HG03460 (cell line): Measurements from ENCODE around the gene GRK1.

Source experiments
- ATAC-seq: cut with Tn5 transposase; IDR thresholded peaks from one replicate; pipeline ENCODE4 v1.9.1; 2021; ENCODE audit not compliant: unreplicated experiment

Gene GRK1

GRCh38 chr13:113726961-113727411 lies 60.0 kb downstream of the GRK1 start:
- no peak for ATAC-seq

DNA sequence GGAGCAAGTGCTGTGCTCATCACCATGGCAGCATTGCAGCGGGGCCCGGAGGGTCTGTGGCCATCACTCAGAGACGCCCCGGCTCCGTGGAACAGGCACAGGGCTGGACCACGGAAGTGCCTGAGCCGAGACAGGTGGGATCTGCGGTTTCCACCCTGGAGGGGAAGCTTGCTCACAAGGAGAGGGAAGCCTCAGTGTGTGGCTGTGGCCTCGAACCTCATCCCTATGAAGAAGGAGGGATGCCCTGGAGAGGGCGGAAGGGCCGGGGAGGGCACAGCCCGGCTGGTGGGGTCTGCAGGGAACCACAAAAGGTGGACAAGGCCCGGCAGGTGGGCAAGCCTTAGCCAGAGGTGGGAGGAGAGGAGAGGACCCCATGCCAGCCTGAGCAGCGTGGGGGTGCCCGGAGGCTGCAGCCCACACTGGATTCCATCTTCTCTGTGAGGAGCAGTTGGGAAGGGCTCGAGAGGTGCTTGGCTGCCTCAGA lies 61.6 kb downstream of the GRK1 start:
- no peak for ATAC-seq

GRCh38 chr13:113729187-113730019 lies 62.4 kb downstream of the GRK1 start:
- ATAC-seq, result no peak

DNA sequence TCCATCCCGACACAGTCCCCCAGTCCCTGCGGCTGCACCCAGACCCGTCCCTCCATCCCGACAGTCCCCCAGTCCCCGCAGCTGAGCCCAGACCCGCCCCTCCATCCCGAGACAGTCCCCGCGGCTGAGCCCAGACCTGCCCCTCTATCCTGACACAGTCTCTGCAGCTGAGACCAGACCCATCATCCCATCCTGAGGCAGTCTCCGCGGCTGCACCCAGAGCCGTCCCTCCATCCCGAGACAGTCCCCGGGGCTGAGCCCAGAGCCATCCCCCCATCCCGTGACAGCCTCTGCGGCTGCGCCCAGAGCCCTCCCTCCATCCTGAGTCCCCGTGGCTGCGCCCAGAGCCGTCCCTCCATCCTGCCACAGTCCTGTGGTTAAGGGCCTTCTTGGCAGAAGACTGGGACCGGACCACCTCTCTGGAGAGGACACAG lies 63.3 kb downstream of the GRK1 start:
- ATAC-seq, result no peak

- no peak for ATAC-seq
Measured at GRCh38 chr13:113730831-113731191, 63.8 kb downstream of the GRK1 start.

DNA sequence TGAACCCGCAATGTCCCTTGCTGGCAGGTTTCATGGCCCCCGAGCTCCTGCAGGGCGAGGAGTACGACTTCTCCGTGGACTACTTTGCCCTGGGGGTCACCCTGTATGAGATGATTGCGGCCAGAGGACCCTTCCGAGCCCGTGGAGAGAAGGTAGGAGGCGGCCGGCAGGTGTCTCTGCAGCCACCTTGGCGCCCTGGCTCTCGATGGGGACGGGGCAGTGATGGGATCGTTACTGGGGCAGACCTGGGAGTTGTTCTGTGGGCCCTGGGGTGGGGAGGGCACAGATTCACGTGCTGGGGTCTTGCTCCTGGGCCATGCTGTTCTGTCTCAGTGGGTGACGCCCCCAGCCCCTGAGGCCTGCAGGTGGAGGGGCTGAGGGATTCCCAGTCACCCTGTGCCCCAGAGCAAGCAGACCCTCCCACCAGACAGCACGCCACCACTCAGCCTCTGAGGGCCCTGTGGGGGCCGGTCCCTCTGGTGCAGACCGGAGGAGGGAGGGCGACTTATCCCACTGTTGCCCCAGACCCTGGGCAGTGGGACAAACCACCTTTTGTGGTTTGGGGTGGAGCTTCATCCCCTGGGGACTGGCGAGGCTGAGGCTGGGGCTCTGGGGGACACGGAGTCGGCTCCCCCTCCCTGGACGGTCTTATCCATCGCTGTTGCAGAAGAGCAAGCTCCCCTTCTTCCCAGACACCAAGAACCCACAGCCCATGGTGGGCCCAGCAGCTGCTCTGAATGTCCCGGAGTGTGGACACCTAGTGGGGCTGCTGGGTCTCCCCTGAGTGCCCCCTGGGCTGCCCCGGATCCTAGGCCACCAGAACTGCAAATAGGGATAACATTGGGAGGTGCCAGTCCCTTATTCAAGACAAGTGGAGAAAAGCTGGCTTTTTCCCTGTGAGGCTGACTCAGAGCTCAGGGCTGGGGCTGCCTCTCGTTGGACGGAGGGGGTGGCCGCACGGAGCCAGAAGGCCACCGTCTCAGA lies 64.5 kb downstream of the GRK1 start:
- no peak for ATAC-seq

DNA sequence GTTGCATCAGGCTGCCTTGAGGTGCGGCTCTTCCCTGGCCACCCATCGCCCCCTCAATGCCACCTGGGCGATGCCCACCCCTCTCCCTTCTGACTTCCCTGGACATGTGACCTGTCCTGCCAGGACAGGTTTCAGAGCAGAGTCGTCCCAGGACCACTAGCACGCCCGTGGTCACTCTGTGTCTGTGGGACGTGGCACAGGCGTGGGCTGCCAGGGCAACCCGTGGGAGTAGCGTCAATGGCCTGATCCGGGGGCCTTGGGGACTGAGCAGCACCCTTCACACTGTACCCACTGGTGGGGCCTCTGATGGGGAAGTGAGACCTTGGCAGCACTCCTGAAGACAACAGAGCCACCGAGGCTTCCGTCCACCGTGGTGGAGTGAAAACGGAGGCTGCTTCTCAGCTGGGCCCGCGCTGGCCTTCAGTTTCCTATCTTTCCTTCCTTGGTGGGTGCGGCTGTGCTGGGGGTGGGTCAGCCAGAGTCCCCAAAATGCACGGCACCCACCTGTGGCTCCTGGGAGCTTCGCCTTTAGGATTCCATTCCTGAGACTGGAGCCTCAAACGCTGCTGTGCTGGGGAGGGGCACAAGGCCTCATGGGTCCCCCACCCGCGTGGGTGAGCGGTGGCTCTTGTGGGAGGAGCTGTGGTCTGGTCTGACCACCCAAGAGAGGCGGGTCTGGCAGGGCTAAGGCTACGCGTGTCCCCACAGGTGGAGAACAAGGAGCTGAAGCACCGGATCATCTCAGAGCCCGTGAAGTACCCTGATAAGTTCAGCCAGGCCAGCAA lies 65.3 kb downstream of the GRK1 start:
- no peak for ATAC-seq

DNA sequence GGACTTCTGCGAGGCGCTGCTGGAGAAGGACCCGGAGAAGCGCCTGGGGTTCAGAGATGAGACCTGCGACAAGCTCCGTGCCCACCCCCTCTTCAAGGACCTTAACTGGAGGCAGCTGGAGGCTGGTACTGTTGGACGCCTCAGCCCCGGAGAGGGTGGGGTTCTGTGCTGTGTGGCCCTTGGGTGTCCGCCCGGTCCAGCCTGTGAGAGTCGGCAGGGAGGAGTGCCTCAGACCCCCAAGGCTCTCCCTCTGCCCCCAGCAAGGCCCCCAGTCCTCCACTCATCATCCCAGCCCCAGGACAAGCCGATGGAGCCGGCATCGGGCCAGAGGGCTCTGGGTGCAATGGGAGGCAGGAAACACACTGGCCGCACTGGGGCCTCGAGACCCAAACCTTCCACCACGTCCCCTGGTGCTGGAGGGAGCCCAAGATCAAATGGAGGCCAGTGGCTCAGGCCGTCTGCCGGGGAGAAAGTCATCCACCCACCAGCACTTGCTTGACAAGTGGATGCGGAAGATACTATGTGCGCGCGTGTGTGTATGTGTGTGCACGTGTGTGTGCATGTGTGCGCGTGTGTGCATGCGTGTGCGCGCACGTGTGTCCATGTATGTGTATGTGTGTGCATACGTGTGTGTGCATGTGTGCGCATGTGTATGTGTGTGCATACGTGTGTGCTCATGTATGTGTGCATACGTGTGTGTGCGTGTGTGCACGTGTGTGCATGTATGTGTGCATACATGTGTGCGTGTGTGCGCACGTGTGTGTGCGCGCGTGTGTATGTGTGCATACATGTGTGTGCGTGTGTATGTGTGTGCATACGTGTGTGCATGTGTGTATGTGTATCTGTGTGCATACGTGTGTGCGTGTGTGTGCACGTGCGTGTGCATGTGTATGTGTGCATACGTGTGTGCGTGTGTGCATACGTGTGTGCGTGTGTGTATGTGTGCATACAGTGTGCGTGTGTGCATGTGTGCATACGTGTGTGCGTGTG lies 66.2 kb downstream of the GRK1 start:
- no peak for ATAC-seq

DNA sequence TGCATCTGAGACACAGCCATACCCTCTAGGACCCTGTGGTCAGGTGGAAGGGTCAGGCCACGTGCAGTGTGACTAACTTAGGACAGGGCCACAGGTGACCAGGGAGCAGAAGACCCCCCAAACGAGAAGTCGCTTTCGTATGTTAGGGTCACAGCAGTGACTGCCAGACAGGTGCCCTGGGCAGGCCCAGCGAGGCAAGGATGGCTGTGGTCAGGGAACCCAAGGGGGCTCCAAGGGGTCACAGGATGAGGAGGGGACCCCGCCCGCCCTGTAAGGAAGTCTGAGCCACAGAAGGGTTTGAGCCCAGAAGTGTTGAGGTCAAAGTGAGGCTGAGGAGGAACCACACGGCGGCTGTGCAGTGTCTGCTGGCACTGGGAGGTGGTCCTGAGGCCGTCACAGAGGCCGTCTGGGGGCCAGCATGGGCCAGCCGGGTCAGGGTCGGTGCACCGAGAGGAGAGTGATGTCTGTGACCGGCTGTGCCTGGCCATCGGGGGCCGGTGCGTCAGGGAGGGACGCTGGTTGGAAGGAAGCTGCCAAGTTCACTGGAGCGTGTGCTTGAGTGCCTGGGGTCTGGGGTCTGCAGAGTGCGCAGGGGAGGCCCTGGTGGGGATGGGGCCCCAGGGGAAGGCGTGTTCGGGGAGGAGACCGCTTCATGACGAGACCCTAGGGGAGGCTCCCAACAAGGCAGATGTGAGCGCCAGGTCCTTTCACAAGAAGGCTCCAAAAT lies 67.2 kb downstream of the GRK1 start:
- no peak for ATAC-seq

GRCh38 chr13:113734826-113735125 lies 67.8 kb downstream of the GRK1 start:
- no peak for ATAC-seq

GRCh38 chr13:113735194-113735593 lies 68.2 kb downstream of the GRK1 start:
- no peak for ATAC-seq

GRCh38 chr13:113735750-113736149 lies 68.7 kb downstream of the GRK1 start:
- no peak for ATAC-seq

- ATAC-seq, result no peak
Measured at GRCh38 chr13:113736258-113736731, 69.3 kb downstream of the GRK1 start.

GRCh38 chr13:113737803-113738202 lies 70.8 kb downstream of the GRK1 start:
- ATAC-seq, result no peak

- ATAC-seq, result no peak
Measured at GRCh38 chr13:113739527-113740285, 72.7 kb downstream of the GRK1 start.

- no peak for ATAC-seq
Measured at GRCh38 chr13:113740286-113740556, 73.2 kb downstream of the GRK1 start.

- ATAC-seq, result no peak
Measured at GRCh38 chr13:113740661-113741060, 73.6 kb downstream of the GRK1 start.

DNA sequence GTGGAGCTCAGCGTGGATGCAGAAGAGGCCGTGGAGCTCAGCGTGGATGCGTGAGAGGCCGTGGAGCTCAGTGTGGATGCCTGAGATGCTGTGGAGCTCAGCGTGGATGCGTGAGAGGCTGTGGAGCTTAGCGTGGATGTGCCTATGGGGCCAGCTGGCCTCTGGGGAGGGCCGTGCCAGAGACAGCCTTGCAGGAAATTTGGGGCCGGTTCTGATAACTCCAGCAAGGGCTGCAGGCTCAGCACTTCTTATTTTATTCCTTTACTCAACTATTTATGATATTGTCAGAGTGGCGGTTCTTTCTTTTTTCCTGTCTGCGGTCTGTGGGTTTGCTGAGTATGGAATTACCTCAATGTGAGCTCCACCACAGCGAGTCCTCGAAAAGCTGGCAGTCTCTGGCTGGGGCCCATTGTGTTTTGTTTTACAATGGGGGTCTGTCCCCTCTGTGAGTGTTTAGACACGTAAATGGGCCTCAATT lies 74.2 kb downstream of the GRK1 start:
- no peak for ATAC-seq
